OCI-M1 (cell line): ENCODE results near the gene CCDC74B.
"Not testable (repeated sequence)": the region's sequence is repeated elsewhere in the genome, so short reads cannot be mapped to it uniquely, and the experiment has no call there.

Experiments
- DNase-seq: peaks from one replicate; lab custom pipeline; 2025; lab: John Stamatoyannopoulos, UW

The CCDC74B gene

GRCh38 chr2:130145006-130145414 lies at the start of gene CCDC74B:
Gene CCDC74B (minus strand): TSS chr2:130145112. CDS start chr2:130144996, 116 bp downstream.
- DNase-seq: peak; percentile 1

- DNase-seq: not testable (repeated sequence)
These were observed 48.9 kb upstream of the CCDC74B start for GRCh38 chr2:130193824-130194223.

- not testable (repeated sequence) for DNase-seq
These were observed 47.5 kb upstream of the CCDC74B start for GRCh38 chr2:130192451-130192850.

- DNase-seq: peak; percentile 26
These were observed 46.4 kb upstream of the CCDC74B start for GRCh38 chr2:130191319-130191718.

- no peak for DNase-seq
These were observed 45.3 kb upstream of the CCDC74B start for GRCh38 chr2:130190237-130190636.

GRCh38 chr2:130188958-130189357 lies 44.0 kb upstream of the CCDC74B start:
- not testable (repeated sequence) for DNase-seq

GRCh38 chr2:130187859-130188792 lies 43.2 kb upstream of the CCDC74B start:
- DNase-seq: not testable (repeated sequence)

GRCh38 chr2:130187268-130187667 lies 42.4 kb upstream of the CCDC74B start:
- no peak for DNase-seq

- no peak for DNase-seq
These were observed 41.5 kb upstream of the CCDC74B start for GRCh38 chr2:130186391-130186790.

GRCh38 chr2:130185896-130186295 lies 41.0 kb upstream of the CCDC74B start:
- no peak for DNase-seq

GRCh38 chr2:130185436-130185835 lies 40.5 kb upstream of the CCDC74B start:
- DNase-seq: no peak

GRCh38 chr2:130183512-130184373 lies 38.8 kb upstream of the CCDC74B start:
- DNase-seq: no peak

GRCh38 chr2:130182826-130183511 lies 38.1 kb upstream of the CCDC74B start:
- DNase-seq: peak; percentile 24

GRCh38 chr2:130181880-130182682 lies 37.2 kb upstream of the CCDC74B start, which contains the start of gene MZT2B:
Gene MZT2B (plus strand): TSS chr2:130182262. CDS start chr2:130182283, 21 bp downstream.
- peak; percentile 92 for DNase-seq

GRCh38 chr2:130181325-130181879 lies 36.5 kb upstream of the CCDC74B start, which contains the start of gene SMPD4:
Gene SMPD4 (minus strand): TSS chr2:130181602. CDS start chr2:130176592, 5,010 bp downstream.
- peak; percentile 96 for DNase-seq

- DNase-seq: peak; percentile 10
These were observed 35.8 kb upstream of the CCDC74B start for GRCh38 chr2:130180404-130181324.

GRCh38 chr2:130174866-130175265 lies 30.0 kb upstream of the CCDC74B start:
- DNase-seq: not testable (repeated sequence)

GRCh38 chr2:130169896-130170295 lies 25.0 kb upstream of the CCDC74B start:
- no peak for DNase-seq

- not testable (repeated sequence) for DNase-seq
These were observed 24.3 kb upstream of the CCDC74B start for GRCh38 chr2:130169163-130169562.
